KOPT-K1 (cell line): ENCODE results near the gene OSBPL10.

Experiments
- H3K27ac ChIP-seq: fragments of 200-600 bp; sonication (generic); 2 replicates; pipeline ENCODE4 v1.5.1; 2016; ENCODE audit warnings: antibody characterized with exemption, mild to moderate bottlenecking, low read depth, low read length; ENCODE audit not compliant: poor library complexity, severe bottlenecking
- H3K36me3 ChIP-seq: fragments of 200-600 bp; sonication (generic); 2 replicates; pipeline ENCODE4 v1.5.1; 2017; ENCODE audit warnings: antibody characterized with exemption, mild to moderate bottlenecking, low read length, moderate library complexity; ENCODE audit not compliant: insufficient read depth
- H3K9me3 ChIP-seq: fragments of 200-600 bp; sonication (generic); 2 replicates; pipeline ENCODE4 v1.5.1; 2017; ENCODE audit warnings: antibody characterized with exemption, low read length, mild to moderate bottlenecking; ENCODE audit not compliant: insufficient read depth, poor library complexity, severe bottlenecking

The OSBPL10 gene

DNA sequence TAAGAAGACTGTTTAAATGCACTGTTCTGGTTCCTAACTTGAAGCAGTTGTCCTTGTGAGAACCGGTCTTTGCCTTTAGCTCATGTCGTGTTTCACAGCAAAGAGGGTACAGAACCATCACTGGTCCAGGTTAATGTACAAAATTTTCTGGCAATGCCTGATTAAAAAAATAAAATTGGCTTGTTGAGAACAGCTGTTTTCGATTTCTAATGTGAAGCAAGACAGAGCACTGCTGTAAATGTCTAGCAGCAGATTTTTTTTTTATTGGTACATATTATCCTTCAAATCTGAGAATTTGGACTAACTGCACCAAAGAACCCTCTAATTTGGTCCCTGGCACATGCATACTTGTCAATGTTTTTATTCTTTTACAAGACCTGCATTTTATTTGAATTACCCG, 345.0 kb downstream of the OSBPL10 start:
- Histone ChIP-seq H3K9me3 (no peaks in the 10 kb centered on the region), H3K36me3 (peaks cover 77% of the 10 kb centered on the region), H3K27ac (peak overlapping the region; percentile 53)

DNA sequence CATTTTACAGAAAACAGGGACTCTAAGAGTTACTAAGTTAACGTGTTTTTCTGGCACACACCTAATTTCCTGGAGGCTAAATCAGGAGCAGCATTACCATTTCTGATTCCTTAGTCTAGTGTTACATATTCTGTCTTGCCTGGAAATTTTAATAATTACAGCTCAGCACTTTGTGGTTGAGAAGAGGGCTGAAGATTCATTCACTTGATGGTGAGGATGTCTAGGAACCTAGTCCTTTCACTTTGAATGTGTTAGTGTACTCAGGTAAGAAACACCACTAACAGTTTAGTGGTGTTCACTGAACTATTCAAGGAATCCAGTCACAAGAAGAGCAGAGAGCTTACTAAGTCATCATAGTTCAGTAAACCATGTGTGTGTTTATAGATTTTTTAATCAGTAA, 345.5 kb downstream of the OSBPL10 start:
- Histone ChIP-seq H3K9me3 (no peaks in the 10 kb centered on the region), H3K27ac (no peak overlapping the region), H3K36me3 (peaks cover 82% of the 10 kb centered on the region)

DNA sequence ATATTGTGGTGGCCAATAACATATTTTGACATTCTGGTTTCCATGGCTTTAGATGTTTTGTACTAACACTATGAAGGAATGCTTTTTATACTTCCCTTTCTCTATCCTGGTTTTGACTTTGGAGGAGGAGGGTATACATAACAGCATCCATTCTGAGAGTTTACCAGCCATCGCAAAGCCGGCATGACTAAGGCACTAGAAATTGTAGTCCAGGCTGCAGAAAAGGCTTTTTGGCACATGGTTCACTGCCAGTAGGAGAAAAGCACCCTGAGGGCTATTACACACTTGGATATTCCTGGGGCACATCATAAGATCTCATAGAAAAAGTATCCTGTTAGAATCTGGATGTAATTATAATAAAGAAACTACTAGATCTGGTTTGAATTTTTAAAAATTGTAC, 346.6 kb downstream of the OSBPL10 start:
- Histone ChIP-seq H3K27ac (no peak overlapping the region), H3K36me3 (peaks cover 89% of the 10 kb centered on the region), H3K9me3 (no peaks in the 10 kb centered on the region)

DNA sequence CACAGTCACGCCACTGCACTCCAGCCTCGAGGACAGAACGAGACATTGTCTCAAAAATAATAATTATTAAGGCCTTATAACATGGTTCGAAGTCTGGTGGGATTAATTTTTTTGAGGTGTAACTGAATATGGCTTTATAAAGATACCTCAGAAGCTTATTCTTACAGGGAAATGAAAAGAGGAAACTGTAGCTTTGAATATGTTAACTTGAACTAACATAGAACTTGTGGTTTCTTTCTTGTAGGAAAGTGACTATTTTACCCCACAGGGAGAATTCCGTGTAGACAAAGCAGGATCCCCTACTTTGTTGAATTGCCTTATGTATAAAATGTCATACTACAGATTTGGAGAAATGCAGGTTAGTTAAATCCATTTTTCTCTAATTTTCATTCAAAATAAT, 352.0 kb downstream of the OSBPL10 start:
- peaks cover 93% of the 10 kb centered on the region for H3K36me3 ChIP-seq
- no peak overlapping the region for H3K27ac ChIP-seq
- H3K9me3 ChIP-seq = no peaks in the 10 kb centered on the region

DNA sequence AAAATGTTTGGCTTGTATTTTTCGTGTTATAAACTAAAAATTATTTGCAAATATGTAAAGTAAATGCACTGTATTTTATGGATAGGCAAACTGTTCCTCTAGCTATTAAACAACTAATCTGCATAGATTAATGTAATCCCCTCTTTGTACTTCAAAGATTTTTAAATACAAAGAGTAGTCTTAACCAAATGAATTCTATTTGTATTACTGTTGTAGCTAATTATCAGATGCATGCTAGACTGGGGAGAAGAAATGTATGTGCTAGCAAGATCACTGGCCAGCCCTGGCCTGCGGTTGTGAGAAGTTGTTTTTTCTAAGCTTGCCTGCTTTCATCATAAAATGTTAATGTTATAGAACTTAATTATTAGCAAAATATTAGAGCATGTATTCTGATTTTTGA, 355.7 kb downstream of the OSBPL10 start:
- Histone ChIP-seq H3K27ac (no peak overlapping the region), H3K9me3 (no peaks in the 10 kb centered on the region), H3K36me3 (peaks cover 98% of the 10 kb centered on the region)

DNA sequence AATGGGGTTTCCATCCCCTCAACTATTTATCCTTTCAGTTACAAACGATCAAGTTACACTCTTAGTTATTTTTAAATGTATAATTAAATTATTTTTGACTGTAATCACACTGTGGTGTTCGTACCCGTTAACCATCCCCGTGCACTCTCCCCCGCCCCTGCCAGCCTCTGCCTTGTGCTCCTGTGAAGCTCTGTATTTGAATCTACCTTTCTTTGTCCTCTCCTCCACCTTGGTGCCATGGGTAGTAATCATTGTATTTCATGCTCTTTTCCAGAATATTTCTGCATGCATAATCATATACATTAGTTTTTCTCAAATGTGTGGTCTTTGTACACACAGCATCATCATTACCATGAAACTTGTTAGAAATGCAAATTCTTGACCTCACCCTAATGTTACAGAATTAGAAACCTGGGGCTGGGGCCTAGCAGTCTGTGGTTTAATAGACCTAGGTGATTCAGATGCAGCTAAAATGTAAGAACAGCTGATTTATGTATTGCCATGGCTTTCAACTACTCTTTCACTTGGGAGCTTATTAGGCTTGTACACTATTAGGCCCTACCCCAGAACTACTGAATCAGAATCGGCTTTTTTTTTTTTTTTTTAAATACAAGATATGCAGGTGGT, 356.9 kb downstream of the OSBPL10 start:
- H3K36me3 ChIP-seq = peaks cover 98% of the 10 kb centered on the region
- H3K9me3 ChIP-seq = no peaks in the 10 kb centered on the region
- no peak overlapping the region for H3K27ac ChIP-seq

DNA sequence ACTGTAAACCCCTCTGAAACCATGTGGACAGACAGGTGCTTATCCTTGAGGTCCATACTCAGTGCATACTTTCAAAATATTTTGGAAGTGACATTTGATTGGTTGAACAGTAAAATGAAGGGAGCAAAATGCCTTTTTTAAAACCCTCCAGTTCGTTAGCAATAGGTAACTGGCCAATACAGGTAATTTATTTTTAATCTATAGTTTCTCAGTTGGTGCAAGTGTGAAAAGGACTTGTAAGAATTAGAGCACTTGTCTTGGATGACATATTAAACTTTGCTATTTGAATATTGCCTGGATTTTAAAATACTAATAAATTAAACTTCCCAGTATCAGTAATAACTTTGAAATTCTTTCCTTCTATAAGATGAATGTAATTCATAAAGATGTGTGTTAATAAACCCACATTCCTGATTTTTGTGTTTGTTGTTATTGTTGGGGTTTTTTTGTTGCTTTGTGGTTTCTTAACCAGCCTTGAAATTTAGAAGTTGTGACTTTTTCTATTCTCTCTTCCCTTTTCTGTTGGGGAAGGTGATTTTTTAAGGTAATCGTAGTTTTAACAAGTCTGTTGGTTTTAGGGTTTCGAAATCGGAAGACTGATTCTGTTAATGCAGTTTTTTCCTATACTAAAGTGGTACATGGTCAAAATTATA, 358.3 kb downstream of the OSBPL10 start:
- Histone ChIP-seq H3K27ac (no peak overlapping the region), H3K36me3 (peaks cover 98% of the 10 kb centered on the region), H3K9me3 (no peaks in the 10 kb centered on the region)

DNA sequence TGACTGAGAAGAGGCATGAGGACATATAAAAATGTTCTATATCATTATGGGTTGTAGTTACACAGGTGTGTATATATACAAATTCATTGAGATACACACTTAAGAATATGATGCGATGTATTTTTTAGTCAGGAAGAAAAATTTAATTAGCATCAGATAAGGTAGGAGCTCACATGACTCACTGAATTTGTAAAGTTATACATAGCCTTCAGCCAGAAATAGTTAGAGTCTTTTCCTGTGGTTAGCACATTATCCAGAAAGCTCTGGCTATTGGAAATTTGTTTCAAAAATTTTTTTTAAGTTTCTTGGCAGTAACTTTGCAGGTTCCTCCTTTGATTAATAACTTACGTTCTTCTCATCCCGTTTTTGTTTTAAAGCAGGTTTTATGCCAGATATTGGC, 359.7 kb downstream of the OSBPL10 start:
- no peaks in the 10 kb centered on the region for H3K9me3 ChIP-seq
- H3K27ac ChIP-seq = no peak overlapping the region
- peaks cover 98% of the 10 kb centered on the region for H3K36me3 ChIP-seq

DNA sequence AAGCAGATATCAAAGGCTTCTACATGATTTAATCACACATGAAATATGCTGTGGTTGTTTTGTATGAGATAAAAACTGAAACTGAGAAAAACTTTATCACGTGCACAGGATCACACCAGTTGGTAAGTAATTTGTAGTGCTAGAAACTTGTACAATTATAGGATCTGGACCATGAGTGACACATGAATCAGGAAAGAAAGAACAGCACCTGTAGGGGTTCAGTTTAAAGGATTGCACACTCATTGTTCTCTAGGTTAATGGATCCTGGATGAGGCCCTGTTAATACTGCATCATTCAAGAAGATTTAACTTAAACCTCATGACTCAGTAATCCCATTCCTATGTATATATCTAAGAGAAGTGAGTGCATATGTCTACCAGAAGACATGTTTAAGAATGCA, 360.4 kb downstream of the OSBPL10 start:
- peaks cover 98% of the 10 kb centered on the region for H3K36me3 ChIP-seq
- no peak overlapping the region for H3K27ac ChIP-seq
- H3K9me3 ChIP-seq = no peaks in the 10 kb centered on the region

DNA sequence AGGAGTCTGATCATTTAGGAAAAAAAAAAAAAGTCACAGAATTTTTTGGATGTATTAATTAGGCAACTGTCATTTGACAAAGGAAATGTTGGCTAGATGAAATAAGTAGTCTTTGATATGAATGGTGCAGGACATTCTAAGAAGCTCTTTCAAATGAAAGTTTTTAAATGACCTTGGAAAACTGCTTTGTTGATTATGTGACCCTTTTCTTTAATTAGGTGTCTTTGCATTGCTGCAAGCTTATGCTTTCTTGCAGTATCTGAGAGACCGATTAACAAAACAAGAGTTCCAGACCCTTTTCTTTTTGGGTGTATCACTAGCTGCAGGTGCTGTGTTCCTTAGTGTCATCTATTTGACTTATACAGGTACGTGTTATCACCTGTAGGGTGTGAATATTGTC, 364.4 kb downstream of the OSBPL10 start:
- Histone ChIP-seq H3K9me3 (no peaks in the 10 kb centered on the region), H3K27ac (no peak overlapping the region), H3K36me3 (peaks cover 97% of the 10 kb centered on the region)

DNA sequence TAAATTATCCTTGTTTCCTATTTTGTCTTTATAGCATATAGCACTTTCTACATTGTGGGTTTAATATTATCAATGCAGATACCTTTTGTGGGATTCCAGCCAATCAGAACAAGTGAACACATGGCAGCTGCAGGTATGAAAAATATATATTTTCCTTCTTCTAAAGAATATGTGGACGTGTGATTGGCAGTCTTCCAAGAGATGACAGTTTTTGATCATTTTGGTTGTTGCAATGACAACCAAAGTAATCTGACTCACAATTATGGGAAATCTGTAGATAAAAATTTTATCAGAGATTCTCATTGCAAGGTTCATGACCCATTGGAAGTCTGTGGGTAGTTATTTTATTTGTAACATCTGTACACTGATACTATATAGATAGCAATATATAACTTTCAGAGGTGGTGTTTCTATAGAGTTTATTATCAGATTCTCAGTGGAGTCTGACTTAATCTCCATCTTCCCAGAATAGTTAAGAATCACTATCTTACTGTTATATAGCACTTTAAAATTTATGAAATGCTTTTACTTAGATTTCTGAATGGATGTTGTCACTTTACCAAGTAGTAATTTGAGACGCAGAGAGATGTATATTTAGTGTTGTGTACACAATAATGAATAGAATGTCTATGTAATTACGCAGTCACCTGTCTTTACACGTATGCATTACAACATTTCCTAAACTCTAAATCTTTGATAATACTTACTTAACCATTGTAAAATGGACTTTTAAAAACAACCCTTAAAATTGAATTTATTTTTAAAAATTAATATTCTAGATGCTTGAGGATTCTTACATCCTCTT, 365.8 kb downstream of the OSBPL10 start:
- Histone ChIP-seq H3K36me3 (peaks cover 94% of the 10 kb centered on the region), H3K27ac (no peak overlapping the region), H3K9me3 (no peaks in the 10 kb centered on the region)

DNA sequence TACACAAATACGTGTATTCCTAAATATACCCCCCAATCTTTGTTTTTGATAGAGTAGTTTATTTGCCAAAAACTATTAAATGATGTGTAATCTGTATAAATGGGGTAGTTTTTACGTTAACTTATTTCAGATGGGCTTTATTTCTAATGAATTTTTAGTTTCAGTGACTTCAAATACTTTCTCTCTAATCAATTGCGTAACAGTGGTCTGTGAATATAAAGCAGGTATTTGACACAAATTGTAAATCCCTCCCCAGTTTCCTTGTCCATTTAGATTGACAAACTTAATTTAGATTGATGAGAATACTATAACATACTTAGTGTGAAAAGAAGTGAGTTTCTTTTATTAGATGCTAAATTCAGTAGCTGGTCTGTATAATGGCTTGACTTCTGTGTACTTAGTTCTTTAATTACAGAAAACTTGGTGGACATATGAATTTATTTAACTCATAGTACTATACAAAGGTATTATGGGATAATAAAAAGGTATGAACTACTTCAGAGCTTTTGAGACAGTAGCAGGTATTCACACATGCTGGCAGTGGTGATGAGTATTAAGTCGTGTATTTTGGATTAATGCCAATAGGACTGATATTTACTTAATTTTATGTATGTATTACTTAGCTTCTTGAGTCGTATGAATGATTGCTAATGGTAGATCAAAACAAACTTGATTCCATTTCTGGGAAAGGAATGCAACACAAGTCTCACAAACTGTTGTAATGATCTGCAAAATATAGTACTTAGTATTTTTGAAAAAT, 366.7 kb downstream of the OSBPL10 start:
- H3K36me3 ChIP-seq = peaks cover 92% of the 10 kb centered on the region
- H3K27ac ChIP-seq = no peak overlapping the region
- no peaks in the 10 kb centered on the region for H3K9me3 ChIP-seq

DNA sequence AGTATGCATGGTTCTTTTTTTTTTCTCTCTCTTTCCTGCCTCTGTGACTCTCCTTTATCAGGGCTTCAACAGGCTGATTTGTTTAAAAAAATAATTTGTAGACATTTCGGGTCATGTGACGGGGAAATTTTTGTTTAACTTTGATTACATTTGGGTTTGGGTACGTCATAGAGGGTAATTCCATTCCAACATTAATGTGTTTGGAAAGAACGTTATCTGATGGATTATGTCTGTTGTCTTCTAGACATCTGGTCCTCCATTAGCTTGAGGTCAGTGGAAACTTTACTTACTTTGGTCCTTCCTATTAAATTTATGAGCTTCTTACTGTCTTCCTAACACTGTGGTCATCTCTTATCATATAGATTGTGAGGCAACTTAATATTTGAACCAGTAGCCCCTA, 367.4 kb downstream of the OSBPL10 start:
- H3K9me3 ChIP-seq = no peaks in the 10 kb centered on the region
- peaks cover 90% of the 10 kb centered on the region for H3K36me3 ChIP-seq
- no peak overlapping the region for H3K27ac ChIP-seq

DNA sequence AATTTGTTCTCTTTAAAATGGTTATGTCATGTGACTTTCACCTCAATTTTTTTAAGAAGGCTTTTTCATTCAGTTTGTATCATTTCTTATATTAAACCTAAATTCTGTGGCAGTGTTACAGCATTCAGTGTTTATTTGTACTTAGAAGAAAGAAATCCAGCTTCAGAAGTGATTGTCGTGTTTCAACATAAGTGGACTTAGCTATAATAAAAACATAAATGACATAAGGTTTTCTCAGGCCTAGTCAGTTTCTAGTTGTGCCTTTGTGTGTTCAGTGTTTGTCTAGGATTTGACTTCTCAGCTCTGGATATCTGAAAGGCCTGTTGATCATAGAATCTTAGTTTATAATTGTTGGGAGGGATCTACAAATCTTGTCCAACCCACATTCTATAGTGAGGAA, 367.9 kb downstream of the OSBPL10 start:
- no peaks in the 10 kb centered on the region for H3K9me3 ChIP-seq
- no peak overlapping the region for H3K27ac ChIP-seq
- H3K36me3 ChIP-seq = peaks cover 91% of the 10 kb centered on the region
